TTC549 (cell line): ENCODE data around the gene EP300.
"Not testable (repeated sequence)": the region's sequence is repeated elsewhere in the genome, so short reads cannot be mapped to it uniquely, and the experiment has no call there.

Experiments used
- FAIRE-seq: peaks from 2 replicates; lab custom pipeline; 2012; peaks lifted over from hg19 to GRCh38; lab: Jason Lieb, UNC

The EP300 gene

DNA sequence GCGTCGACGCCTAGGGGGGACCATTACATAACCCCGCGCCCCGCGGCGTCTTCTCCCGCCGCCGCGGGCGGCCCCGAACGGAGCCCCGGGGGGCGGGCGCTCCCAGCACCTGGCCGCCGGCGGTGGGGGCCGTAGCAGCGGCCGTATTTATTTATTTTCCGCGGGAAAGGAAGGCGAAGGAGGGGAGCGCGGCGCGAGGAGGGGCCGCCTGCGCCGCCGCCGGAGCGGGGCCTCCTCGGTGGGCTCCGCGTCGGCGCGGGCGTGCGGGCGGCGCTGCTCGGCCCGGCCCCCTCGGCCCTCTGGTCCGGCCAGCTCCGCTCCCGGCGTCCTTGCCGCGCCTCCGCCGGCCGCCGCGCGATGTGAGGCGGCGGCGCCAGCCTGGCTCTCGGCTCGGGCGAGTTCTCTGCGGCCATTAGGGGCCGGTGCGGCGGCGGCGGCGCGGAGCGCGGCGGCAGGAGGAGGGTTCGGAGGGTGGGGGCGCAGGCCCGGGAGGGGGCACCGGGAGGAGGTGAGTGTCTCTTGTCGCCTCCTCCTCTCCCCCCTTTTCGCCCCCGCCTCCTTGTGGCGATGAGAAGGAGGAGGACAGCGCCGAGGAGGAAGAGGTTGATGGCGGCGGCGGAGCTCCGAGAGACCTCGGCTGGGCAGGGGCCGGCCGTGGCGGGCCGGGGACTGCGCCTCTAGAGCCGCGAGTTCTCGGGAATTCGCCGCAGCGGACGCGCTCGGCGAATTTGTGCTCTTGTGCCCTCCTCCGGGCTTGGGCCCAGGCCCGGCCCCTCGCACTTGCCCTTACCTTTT is at the start of gene EP300:
Gene EP300 (plus strand): TSS at position 570 of the 795 bp plus-strand sequence. CDS start 413 bp downstream, outside the sequence.
- FAIRE-seq = no peak

DNA sequence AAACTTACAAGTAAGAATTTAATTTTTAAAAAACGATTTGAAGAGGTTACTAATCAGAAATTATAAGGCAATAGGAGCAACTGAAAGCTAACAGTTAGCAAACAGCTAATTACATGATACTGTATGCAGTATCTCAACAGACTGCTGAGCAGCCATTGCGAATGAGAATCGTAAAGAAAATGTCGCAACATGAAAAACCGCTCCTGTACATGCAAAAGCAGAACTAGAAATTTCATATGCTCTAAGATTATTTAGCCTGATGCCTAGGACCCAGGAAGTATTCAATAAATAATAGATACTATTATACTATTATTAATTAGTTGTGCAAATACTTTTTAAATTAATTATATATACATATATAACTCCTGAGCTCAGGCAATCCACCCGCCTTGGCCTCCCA is 48.7 kb upstream of the EP300 start:
- no peak for FAIRE-seq

DNA sequence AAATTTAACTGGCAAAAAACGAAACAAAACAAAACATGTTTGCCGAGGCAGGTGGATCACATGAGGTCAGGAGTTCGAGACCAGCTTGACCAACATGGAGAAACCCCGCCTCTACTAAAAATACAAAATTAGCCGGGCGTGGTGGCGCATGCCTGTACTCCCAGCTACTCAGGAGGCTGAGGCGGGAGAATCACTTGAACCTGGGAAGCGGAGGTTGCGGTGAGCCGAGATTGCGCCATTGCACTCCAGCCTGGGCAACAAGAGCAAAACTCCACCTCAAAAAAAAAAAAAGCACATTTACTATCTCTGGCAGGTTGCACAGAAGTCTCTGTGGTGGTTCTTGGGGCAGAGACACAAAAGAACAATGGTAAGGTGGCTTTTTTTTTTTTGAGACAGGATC is 46.8 kb upstream of the EP300 start:
- FAIRE-seq = not testable (repeated sequence)

DNA sequence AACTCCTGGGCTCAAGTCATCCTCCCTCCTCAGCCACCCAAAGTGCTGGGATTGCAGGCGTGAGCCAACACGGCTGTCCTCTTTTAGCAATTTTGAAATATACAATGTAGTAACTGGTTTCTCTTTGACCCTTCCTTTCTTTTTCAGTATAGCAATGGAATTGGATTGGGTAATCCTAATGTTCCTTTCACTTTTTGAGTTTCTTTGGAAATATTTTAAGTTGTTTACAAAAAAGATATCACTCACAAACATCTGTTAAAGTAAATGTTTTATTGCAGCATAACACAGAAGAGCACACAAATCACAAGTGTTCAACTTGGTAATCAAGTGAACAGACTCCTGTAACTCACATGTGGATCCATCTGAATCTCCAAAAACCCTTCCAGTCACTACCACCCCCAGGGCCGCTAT is 44.6 kb upstream of the EP300 start:
- no peak for FAIRE-seq

DNA sequence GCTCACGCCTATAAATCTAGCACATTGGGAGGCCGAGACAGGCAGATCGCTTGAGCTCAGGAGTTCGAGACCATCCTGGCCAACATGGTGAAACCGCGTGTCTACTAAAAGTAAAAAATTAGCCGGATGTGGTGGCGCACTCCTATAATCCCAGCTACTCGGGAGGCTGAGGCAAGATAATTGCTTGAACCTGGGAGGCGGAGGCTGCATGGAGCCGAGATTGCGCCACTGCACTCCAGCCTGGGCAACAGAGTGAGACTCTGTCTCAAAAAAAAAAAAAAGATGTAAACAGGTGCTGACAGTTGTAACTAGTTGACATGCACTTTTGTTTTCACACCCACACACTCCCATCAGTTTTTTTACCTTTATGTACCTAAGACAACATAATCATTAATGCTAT is 44.0 kb upstream of the EP300 start:
- not testable (repeated sequence) for FAIRE-seq

DNA sequence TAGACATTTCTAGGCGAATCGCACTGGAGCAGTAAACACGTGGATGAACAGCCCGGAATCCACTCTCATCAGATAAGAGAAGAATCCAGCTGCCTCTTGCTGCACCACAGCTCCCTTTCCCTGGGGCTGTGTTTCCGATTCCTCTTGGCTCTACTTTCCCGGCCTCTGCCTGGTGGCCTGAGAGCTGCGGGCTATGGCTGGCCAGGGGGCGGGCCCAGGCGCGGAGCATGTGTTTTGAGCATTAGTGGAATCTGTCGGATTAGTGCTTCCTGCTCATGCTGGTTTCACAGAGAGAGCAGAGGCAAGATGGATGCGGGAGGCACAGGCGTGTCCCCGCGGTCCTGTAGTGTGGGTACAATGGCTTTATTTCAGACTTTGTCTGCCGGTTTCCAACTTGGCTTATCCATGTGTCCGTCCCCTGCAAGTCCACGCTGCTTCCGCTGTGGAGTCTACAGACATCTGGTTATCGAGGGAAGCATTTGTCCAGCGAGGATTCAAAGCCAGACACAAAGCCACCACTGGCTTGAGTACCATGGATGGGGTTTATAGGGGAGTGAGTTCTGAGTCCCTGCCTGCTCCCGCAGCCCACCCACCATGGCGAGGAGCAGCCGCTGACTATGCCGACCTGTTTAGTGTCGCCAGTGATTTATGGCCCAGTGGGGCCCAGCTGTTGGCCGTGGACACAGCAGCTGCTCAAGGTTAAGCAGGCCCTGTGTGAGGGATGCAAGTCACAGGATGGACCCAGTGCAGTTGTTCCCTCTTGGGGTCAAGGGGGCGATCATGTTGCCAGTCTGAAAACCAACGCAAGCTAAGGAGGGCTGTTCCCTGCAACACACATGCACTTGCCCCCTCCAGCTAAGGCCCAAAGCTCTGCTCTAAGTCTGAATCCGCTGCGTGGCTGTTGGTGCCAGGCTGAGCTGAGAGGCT is 43.3 kb upstream of the EP300 start:
- FAIRE-seq = no peak

DNA sequence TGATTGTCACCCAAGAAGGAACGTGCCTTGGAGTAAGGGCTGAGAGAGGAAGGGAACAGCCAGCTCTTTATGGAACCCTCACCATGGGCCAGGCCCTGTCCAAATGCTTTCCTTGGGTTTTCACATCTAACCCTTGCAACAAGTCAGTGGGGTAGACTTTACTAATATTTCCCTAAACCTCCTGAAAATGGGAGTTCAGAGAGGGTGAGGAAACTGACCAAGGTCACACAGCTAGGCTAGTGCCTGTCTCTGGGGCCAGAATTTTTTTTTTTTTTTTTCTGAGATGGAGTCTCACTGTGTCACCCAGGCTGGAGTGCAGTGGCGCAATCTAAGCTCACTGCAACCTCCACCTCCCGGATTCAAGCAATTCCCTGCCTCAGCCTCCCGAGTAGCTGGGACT is 42.6 kb upstream of the EP300 start:
- FAIRE-seq = not testable (repeated sequence)

DNA sequence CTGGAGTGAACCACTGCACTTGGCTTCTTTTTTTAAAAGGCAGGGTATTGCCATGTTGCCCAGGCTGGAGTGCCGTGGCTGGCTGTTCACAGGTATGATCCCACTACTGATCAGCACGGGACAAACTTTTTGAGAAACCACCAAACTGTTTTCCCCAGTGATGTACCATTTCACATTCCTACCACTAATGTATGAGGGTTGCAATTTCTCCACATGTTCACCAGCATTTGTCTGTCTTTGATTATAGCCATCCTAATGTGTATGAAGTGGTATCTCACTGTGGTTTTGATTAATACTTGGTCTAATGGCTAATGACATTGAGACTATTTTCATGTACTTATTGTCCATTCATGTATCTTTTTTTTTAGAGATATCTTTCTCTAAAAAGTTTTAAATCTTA is 41.5 kb upstream of the EP300 start:
- FAIRE-seq = peak; percentile 9

DNA sequence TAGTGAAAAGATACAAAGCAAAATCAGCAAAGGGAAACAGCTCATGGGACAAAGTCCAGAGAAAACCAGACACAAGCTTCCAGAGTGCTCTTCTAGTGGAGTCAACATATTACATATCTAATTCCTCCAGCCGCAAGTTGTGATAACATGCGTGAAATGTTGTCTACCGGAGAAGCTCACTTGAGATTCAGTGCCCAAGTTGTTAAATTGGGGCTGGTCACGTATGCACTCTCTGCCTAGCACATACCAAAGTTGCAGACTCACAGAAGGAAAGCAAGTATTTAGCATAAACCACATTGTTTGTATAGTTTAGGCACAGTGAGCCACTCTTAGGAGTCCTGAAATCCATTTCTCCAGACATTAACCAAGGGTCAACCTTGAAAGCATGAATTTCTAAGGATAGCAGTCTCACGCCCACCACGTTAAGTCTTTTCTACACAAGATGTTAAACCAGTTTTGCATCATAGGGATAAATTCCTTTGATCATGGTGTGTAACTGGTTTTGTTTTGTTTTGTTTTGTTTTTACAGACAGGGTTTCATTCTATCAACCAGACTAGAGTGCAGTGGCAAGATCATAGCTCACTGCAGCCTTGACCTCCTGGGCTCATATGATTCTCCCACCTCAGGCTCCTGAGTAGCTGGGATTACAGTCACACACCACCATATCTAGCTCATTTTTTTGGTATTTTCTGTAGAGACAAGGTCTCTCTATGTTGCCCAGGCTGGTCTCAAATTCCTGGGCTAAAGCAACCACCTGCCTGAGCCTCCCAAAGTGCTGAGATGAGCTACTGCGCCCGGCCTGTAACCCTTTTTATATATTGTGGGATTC is 39.5 kb upstream of the EP300 start:
- FAIRE-seq = peak; percentile 97

DNA sequence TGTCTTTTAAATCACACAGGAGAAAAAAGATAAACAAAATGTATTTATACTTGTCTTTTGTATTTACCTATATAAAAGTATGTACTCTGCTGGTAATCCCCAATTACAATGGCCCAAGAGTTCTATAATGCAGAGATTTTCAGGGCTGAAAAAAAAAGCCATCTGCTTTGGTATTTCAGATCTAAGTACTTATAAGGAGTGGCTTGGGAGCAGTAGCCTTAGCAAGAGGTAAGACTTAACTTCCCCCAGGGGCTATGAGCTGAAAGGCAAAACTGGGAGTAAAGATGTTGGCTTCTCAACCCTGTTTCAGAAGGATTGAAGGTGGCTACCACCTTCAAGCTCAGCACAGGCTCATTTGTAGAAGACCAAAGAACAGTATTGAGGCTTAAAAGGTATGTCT is 35.3 kb upstream of the EP300 start:
- no peak for FAIRE-seq

DNA sequence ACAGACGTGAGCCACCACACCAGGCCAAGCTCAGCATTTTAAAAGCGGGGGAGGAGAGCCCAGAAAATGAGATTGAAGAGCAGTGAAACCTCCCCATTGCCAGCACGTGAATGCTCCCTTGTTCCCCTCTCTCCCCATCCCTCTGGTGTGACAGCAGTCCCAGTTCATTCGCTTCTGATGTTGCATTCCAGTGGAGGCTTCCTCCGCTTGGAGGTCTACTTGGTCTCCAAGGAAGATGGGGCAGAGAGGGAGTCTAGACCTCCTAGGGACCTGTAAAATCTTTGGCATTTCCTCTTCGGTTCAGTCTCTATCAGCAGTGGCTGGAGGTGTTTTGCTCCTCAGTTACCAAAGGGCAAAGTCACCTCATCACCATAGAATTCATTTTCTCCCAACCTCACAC is 30.2 kb upstream of the EP300 start:
- FAIRE-seq = no peak

DNA sequence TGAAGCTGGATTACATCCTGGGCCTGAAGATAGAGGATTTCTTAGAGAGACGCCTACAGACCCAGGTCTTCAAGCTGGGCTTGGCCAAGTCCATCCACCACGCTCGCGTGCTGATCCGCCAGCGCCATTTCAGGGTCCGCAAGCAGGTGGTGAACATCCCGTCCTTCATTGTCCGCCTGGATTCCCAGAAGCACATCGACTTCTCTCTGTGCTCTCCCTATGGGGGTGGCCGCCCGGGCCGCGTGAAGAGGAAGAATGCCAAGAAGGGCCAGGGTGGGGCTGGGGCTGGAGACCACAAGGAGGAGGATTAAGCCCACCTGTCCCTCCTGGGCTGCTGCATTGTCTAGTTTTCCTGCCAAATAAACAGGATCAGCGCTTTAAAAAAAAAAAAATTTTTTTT is 28.1 kb upstream of the EP300 start:
- peak; percentile 60 for FAIRE-seq

DNA sequence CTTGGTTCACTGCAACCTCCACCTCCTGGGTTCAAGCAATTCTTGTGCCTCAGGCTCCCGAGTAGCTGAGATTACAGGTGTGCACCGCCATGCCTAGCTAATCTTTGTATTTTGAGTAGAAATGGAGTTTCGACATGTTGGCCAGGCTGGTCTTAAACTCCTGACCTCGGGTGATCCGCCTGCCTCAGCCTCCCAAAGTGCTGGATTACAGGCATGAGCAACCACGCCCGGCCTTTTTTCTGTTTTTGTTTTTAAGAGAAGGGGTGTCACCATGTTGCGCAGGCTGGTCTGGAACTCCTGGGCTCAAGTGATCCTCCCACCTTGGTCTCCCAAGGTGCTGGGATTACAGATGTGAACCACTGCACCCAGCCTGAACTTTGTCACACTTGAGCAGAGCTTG is 26.1 kb upstream of the EP300 start:
- FAIRE-seq = not testable (repeated sequence)

DNA sequence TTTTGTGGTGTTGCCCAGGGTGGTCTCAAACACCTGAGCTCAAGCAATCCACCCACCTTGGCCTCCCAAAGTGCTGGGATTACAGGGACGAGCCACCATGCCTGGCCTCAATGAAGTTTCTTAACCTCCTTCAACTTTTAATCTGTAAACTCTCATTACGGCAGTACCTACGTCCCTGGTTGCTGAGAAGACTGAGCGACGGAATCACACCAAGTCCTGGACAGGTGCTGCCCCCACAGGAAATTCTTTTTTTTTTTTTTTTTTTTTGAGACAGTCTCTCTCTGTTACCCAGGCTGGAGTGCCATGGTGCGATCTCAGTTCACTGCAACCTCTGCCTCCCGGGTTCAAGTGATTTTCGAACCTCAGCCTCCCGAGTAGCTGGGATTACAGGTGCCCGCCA is 24.4 kb upstream of the EP300 start:
- not testable (repeated sequence) for FAIRE-seq

DNA sequence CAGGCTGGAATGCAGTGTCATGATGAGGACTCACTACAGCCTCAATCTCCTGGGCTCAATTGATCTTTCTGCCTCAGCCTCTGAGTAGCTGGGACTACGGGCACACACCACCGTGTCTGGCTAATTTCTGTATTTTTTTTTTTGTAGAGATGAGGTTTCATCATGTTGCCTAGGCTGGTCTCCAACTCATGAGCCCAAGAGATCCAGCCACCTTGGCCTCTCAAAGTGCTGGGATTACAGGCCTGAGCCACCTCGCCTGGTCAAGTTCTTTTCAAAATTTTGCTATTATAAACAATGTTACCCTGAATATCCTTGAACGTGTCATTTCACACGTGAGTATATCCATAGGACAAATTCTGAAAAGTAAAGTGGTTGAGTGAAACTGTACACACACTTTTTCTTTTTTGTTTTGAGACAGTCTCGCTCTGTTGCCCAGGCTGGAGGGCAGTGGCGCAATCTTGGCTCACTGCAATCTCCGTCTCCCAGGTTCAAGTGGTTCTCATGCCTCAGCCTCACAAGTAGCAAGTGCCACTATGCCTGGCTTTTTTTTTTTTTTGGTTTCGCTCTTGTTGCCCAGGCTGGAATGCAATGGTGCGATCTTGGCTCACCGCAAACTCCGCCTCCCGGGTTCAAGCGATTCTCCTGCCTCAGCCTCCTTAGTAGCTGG is 21.6 kb upstream of the EP300 start:
- no peak for FAIRE-seq

DNA sequence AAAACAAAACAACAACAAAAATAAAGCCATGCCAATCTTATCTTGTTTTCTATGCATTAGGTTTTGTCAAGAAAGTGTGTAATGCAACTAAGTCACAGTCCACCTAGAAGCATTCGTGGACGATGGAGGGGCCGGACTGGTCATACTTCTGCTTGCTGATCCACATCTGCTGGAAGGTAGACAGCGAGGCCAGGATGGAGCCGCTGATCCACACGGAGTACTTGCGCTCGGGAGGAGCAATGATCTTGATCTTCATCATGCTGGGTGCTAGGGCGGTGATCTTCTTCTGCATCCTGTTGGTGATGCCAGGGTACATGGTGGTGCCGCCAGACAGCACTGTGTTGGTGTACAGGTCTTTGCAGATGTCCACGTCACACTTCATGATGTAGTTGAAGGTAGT is 18.3 kb upstream of the EP300 start:
- FAIRE-seq = no peak

DNA sequence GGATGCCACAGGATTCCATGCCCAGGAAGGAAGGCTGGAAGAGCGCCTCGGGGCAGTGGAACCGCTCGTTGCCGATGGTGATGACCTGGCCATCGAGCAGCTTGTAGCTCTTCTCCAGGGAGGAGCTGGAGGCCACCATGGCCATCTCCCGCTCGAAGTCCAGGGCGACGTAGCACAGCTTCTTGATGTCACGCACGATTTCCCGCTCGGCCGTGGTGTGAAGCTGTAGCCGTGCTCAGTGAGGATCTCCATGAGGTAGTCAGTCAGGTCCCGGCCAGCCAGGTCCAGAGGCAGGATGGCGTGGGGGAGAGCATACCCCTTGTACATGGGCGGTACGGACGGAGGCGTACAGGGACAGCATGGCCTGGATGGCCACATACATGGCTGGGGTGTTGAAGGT is 17.9 kb upstream of the EP300 start:
- no peak for FAIRE-seq

DNA sequence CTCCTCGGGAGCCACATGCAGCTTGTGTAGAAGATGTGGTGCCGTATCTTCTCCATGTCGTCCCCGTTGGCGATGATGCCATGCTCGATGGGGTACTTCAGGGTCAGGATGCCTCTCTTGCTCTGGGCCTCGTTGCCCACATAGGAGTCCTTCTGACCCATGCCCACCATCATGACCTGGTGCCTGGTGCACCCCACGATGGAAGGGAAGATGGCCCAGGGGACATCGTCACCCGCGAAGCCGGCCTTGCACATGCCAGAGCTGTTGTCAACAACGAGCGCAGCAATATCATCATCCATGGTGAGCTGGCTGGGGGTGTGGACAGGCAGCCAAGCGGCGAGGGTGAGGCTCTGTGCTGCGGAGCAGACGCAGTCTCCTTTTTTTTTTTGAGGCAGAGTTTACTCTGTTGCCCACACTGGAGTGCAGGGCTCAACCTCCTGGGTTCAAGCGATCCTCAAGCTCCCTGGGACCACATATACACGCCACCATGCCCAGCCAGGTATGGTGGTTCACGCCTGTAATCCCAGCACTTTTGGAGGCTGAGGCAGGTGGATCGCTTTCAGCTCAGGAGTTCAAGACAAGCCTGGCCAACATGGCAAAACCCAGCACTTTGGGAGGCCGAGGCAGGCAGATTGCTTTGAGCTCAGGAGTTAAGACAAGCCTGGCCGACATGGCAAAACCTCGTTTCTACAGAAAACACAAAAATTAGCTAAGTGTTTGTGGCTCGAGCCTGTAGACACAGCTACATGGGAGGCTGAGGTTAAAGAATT is 17.3 kb upstream of the EP300 start:
- FAIRE-seq = no peak

DNA sequence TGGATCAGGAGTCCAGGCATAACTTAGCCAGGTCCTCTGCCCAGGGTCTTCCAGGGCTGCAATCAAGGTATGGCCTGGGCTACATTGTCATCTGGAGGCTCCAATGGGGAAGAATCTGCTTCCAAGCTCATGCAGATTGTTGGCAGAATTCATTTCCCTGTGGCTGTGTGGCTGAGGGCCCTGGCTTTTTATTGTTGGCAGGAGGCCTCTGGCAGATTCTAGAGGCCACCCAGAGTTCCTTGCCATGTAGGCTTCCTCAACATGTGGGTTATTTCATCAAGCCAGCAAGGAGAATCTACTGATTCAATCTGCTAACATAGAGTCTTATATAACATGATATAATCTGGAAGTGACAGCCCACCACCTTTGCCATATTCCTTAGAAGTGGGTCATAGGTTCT is 16.4 kb upstream of the EP300 start:
- FAIRE-seq = no peak

DNA sequence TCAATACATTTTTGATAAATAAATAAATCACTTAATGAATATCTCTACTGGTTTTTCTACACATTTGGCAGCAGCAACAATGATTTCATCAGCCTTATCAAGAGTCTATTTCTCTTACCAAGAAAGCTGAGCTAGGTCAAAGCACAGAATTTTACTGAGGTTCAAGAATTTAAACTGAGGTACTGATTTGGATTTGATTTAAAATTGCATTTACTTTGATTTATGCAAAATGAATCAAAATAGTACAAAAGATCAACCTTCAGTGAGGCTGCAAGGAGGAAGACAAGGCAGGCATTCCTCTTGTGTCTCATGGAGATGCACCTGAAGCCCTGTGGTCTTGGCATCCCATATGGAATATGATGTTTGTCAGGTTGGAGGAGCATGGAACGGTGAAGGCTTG is 15.5 kb upstream of the EP300 start:
- no peak for FAIRE-seq

DNA sequence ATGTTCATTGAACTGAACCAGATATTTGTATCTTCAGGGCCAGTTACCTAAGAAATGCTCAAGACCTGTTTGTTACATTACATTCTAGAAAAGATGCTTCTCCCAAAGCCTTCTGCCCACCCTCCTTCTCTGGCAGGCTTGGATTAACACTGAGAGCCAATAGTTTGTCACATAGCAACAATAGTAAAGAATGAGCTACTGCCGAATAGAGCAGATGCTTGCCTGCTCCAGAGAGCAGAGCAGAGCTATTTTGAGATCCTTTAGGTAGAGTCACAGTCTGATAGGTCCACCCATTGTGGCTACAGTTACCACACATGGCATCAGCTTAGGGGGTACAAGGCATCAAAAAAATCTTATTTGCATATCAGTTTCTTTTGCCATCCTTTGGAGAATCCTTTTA is 13.5 kb upstream of the EP300 start:
- no peak for FAIRE-seq
